ENCODE measurements around the gene RAB11FIP3.

The RAB11FIP3 gene

DNA sequence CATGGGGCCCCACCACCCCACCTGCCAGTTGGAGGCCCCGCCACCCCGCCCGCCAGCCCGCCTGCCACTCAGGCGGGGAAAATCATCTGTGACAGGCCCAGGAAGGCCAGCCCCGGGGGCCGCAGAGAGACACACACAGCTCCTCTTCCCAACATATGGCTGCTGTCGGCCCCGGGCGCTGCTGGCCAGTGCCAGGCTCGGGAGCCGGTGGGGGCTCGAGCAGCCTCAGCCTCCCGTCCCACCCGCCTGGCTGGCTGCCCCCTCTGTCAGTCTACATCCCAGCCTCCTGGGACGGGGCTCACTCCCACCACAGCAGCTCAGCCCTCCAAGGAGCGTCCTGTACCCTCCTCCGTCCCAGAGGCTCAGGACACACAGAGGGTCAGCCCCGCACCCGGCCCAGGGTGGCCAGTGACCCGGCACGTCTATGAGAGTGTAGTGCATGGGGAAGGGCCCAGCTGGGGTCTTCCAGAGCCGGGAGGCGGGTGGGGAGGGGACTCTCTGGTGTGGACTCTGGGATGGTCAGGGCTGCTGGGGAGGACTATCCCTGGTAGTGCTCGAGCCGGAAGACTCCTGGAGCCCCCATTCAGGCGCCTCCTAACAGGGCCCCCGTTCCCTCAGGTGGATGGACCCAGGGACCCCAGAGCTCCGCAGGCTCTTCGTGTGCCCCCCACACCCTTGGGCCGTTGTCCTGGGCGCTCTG, 131.2 kb downstream of the RAB11FIP3 start:
- no peak for DNase-seq

DNA sequence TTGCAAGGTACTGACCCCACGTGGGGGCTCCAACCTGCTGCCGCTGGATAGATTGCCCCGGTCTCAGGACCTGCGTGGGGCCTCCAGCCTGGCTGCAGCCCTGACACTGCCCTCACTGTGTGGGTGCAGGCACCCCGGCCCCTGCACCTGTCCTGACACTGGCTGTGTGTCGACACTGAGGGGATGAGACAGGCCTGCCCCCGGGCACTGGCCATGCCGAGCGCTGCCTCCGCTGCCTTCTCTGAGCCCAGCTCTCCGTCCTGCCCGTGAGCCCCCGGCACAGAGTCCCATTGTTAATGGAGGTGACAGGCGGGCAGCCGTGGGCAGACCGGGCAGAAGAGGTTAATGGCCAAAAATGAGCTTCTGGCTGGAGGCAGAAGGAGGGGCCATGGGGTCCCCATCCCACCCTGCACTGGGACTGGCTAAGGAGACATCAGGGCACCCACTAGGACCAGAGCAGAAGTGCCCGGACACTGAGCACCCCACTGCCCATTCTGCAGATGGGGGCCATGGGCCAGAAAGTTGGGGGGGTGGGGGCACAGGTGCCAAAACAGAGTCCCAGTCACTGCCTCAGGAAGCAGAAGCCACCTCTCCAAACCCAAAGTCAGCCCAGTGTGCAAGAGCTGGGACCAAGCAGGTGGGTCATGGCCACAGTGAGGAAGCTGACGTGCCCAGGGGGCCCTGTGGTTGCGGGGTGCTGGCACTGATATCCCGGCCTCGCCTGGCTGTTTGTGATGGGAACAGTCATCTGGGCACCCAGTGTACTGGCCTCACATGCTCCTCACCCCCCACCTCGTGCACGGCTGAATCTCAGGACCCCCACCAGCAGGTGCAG, 132.2 kb downstream of the RAB11FIP3 start:
- DNase-seq = no peak

DNA sequence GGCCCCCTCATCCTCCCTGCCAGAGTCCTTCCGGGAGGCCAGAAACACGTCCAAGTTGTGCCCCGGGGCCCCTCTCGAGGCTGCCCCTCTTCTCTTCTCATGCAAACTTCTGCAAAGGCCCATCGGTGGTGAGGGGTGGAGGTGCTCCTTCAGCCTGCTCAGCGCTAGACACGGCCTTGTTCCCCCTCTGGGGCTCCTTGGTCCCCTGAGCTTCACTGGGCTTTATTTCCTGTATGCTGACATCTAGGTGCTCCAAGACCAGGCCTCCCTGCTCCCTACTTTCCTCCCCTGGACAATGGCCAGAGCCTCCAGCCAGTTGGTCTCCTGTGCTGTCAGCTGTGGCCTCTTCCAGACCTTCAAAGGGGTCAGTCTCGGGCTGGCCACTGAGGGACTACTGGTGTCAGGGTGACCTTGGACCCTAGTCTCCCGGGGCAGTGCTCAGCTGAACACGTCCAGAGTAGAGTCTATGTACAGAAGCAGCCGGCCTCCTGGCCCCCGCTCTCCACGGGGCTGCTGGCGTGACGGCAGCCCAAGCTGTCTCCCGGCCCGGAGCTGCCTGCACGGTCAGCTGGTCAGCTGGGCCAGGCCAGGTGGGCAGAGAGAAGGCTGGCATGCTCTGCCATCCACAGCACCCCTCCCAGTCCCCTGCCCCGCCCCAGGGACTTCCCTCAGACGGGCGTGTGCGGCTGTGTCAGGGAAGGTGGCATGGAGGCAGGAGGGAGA, 133.0 kb downstream of the RAB11FIP3 start:
- DNase-seq = no peak

DNA sequence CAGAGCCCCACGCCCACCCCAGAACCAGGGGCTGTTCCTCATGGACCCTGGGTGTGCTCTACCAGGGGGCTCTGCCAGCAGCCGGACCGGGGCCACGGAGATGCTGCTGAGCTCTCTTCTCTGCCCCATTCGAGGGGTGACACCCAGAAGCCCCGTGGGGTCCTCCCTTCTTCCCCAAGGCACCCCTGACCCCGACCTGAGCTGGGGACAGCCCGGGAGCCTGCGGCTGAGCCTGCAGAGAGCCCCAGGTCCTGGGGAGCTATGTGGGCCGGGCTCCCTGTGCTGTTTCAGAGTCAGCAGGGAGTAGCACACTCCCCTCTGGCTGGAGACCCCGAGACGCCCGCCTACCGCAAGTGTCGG, 133.6 kb downstream of the RAB11FIP3 start:
- DNase-seq = no peak

DNA sequence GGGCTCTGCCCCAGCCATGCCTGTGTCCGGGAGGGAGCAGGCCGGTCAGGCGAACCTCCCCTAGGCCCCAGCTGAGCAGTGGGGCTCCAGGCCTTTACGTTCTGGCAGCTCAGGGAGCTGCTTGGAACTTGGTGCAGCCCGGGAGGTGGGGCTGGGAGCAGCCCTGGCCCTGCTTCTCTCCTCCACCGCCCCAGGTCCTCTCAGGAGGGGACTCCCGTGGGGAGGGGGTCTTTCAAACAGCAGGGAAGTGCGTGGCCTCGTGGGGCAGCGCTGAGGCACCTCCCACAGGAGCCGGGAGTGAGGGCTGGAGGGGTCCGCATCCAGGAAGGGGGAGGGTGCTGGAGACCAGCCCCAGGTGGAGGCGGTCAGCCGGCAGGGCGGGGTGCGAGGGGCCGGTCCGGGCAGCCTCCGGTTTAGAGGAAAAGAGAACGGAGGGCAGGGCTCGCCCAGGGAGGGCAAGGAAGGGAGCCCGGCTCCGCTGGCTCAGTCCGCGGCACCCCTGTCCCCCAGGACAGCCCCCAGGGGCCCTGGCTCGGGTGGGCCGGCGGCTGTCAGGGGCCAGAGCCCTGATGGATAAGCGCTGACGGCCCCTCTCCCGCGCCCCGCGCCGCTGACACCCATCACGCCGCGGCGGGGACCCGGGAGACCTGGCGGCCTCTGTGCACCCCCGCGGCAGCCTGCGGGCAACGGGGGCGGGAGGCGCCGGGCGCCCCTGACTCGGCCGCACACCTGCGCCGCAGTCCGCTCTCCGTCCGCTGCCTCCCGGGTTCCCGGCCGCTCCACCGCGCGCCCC, 134.2 kb downstream of the RAB11FIP3 start:
- DNase-seq = no peak

DNA sequence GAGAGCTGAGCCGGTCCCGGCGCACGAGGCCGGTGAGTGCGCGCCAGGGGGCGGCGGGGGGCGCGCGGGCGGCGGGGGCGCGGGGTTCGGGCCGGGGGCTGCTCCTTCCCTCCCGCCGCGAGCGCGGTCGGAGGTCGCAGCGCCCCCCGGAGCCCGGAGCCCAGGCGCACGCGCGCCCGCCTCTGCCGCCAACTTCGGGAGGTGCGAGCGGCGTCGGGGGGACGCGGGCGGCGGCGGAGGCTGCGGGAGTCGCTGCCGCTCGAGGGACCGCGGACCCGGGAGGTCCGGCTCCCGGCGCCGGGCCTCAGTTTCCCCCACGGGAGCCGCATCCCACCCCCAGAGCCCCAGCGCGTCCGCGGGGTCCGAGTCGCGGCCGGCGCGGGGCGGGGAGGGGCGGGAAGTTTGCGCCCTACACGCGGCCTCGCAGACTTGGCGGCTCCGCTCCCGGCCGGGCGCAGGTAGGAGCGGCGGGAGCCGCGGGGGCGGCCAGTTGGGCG, 134.8 kb downstream of the RAB11FIP3 start, which contains the start of gene PRR35:
TSS of gene PRR35 (plus strand) at position 191 of the 497 bp plus-strand sequence. CDS start 2,901 bp downstream, outside the sequence.
- no peak for DNase-seq

DNA sequence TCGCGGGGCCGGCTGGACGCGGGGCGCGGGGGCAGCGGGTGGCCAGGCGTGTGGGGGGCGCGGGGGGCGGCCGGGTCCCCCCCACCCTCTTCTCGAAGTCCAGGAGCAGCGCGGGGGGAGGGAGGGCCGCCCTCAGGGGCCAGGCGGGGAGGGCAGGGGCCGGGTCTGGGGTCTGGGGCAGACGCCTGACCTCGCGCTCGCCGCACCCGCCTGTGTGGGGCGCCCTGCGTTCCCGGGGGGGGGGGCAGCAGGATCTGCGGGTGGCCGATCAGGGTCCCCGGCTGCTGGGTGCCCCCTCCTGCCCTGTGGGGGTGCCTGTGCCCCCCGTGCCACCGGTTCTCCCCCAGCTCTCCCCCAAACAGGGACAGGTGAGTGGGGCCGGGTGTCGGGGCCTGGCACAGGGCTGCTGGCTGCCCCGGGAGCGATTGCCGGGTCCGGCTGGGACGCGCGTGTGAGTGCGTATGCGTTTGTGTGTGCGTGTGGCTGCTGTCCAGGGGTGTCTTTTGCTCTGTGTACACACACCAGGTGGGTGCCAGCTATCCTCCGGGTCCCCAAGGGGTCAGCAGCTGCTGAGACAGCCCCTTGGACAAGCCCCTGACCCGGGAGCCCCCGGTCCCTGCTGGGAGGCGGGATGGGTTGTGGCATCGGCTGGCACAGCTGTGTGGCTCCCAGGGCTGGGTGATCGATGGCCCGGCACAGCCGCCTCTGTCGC, 135.4 kb downstream of the RAB11FIP3 start:
- DNase-seq = no peak

DNA sequence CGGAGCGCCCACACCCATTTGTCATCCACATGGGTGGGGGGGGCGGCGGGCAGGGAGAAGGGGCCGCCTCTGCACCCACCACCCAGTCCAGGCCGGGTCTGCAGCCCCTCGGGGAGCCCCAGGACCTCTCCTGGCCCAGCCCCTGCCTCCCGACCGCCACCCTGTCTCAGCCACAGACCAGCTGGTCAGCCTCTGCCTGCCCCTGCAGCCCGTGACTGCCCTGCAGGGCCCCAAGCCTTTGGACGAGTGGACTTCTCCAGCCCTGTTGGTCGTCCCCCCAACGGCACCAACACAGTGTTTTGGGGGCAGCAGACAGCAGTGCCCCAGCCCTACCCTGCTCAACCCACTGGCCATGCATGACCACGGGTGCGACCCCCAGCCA, 136.0 kb downstream of the RAB11FIP3 start:
- no peak for DNase-seq

DNA sequence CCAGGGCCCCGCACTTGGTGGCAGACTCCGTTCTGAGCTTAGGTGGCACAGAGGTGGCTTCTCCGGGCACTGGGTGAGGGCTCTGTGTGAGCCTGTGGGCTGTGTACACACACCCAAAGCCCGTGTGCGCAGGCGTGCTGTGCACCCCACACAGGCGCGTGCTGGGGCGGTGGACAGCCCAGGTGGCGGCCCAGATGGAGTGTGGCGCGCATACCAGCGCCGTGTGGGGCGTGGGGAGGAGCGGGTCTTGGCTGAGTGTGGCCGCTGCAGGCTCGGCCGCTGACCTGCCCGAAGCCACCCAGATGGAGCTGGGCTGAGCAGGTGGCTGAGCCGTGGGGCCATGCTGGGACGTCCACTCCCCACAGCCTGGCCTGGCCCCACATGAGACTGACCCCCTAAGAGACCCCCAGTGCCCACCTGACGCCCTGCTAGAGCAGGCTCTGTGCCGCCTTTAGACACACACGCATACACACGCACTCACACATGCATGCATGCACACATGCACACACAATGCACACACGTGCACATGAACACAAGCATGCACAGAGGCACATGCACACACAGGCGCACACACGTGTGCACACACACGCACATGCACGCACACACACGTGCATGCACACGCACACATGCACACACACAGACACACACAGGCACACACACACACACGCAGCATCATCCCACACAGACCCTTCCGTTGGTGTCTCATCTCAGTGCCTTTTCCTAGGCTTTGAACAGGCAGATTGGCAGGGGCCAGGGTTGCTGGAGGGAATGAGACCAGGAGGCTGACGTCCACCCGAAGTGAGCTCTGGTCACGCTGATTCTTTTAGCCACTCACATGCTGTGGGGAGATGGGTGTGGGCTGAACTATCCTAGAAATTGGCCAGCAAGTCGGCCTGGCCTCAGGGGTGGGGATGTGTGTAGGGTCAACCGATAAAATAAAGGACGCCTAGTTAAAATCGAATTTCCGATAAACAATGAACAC, 136.8 kb downstream of the RAB11FIP3 start:
- DNase-seq = no peak

DNA sequence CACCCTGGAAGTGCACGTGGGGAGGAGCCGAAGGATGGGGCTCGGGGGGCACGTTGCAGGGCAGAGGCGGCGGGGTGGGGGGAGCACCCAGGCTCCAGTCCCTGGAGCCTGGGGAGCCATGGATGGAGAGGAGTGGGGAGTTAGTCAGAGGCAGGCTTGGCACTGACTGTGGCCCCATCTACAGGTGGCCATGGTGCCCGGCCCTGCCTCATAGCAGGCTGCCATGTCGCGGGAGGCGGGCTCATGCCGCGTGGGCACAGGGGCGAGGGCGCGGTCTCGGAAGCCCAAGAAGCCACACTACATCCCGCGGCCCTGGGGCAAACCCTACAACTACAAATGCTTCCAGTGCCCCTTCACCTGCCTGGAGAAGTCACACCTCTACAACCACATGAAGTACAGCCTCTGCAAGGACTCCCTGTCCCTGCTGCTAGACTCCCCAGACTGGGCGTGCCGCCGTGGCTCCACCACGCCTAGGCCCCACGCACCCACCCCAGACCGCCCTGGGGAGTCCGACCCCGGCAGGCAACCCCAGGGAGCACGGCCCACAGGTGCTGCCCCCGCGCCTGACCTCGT, 137.7 kb downstream of the RAB11FIP3 start:
- DNase-seq = no peak

DNA sequence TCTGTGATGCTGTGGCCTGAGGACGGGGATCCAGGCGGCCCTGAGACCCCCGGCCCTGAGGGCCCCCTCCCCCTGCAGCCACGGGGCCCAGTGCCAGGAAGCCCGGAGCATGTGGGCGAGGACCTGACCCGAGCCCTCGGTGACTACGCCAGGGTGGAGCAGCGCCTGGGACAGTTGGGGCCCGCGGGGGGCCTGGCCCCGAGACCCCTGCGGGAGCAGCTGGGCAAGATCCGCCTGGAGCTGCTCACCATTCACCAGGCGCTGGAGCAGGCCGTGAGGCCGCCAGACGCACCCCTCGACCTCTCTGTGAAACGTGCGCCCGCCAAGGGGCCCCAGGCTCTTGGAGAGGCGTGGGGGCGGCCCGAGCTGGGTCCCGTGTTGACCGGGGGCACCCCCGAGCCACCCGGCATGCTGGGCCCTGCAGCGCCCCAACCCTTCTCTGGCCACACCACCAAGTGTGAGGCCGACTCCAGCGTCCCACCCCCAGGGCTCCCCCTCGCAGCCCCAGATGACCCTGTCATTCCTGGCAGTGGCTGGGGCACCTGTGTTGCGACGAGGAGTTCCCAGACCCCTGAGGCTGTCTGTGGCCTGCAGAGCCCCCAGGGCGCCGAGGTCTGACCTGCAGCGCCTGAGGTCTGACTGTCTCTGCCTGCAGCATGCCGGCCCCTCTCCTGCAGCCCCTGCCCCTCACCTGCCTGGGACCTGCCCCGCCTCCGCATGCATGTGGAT, 139.4 kb downstream of the RAB11FIP3 start:
- DNase-seq = no peak

DNA sequence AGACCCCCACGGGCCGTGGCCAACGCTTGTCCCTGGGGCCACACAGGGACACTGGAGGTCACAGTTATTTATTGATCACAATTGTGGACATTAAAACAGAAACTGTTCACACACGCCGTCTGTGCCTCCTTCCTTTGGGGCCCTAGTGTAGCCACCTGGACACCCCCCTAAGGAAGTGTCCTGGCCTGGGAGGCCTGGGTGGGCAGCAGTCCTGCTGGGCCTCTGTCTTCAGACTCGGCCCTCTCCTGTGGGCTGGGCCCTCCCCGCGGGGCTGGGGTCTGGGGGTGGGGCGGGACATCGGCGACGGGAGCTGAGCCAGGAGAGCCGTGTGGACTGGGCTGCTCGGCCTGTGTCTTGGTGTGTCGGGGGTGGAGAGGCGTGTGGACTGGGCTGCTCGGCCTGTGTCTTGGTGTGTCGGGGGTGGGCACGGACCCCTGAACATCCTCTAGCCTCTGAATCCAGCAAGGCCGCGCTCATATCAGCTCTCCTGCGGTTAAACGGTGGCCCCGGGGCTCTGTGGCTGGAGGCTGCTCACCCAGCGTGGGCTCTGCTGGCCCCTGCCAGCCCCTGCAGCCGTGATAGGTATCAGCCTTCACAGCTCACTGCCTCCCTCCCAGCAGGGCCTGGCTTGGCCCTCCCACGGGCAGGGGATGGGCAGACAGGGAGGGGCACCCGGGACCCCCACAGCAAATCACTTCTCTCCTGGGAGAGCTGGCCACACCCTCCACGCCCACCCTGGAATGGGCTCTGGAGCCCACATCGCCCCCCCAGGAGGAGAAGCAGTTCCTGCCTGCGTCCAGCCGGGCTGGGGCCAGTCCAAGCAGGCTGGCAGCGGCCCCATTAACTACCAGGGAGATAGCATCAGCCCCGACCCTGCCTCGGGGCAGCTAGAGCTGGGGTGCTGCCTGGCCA, 140.2 kb downstream of the RAB11FIP3 start:
- no peak for DNase-seq

DNA sequence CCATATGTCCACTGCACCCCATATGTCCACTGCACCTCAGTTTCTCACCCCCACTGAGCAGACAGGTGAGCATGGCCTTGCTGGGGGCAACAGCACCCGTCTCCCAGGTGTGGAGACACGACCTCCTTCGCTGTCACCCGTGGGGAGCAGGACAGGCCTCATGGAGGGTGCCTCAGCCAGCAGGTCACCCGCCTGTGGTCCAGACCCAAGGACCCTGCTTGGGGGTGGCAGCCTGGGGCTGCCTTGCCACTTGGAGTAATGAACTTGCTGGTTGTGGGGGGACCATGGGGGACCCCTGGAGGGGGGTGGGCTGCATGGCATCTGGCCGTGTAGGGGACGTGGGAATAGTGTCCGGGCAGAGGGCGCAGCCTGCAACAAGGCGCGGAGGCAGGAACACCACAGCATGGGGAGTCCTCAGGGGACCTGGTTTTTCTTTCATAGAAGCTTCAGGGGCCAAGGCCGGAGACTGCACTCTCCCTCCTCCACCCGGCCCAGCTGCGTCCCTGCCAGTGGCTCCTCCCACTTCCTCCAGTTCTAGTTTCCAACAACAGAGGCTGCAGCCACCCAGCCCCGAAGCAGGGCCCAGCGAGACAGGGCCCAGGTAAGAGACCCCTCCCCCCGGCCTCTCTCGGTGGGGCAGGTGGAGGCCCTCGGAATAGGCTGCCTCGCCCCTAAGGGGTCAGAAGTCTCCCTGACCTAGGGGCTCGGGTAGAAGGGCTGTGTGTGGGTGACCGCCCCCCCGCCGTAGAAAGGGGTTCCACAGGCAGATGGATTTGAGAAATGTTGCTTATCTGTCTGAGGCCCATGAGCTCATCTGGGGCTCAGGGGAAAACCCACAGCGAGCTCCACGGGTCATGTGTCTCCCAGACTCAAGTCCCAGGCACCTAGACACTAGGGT, 141.3 kb downstream of the RAB11FIP3 start, which contains the start of gene NHLRC4:
TSS of gene NHLRC4 (plus strand) at position 531 of the 898 bp plus-strand sequence. CDS start 1,043 bp downstream, outside the sequence.
- peak; percentile 84 for DNase-seq

DNA sequence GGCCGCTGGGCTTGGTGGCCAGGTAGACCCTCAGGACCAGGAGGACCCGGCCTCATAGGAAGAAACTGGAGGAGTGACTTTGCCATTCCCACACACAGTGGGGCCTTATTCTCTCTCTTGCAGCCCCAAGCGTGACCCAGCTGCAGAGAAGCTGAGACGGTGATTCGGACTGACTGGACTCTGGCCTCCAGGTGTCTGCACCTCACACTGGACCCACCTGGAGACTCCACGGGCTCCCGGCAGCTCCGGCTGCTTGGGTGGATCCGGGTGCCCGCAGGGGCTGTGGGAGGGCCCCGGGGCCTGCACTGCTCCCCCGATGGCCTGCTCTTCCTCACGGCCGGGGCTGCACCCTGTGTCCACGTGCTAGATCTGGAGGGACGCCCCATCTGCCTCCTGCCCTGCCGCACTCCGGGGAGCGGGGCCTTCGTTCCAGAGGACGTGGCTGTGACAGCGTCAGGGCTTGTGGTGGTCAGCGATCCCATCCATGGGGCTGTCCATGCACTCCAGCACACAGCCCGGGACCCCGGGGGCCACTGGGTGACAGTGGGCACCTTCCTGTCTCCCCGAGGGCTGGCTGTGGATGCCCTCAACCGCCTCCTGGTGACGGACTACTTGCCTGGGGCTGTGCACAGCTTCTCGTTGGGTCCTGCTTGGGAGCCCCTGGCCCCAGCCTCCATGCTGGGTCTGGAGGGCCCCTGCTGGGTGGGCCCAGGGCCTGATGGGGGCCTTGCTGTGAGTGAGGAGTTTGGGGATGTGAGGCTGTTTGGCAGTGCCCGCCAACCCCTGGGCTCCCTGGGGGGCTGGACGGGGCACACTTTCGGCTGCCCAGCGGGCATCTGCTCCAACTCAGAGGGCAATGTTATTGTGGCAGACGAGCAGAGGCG, 142.2 kb downstream of the RAB11FIP3 start:
- no peak for DNase-seq

DNA sequence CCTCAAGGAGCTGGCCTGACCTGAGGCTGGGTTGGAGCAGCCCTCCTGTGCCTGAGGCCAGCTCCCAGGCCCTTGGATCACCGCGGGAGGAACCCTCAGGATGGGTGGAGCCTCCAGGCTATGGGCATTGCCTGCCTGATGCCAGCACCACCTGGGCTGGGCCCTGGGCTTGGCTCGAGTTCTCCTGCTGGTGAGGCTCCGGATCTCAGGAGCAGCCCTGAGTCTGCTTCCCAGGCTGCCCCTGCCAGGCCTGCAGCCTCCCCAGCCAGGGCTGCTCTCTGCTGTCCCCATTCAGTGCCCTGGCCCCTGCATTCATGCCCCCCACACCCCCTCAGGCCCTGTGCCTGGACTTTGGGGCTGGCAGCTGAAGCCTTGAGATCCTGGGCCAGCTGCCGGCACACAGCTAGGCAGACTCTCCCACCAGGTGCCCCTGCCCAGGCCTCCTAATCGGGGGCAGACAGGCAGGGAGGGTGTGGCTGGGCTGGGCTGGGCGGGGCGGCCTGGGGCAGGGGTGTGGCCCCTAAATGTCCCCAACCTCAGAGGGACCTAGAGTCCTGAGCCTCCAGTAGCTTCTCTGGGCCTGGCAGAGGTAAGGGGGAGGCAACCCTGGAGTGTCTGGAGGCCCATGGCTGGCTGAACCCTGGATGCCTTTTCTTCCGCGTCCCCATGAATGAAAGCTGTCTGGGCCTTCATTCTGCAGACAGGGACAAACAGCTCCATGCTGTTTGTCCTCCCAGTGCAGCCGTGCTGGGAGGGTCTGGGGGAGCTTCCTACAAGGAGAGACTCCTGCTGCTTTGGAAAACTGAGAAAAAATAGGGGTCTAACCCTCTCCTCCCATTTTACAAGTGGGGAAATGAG, 143.2 kb downstream of the RAB11FIP3 start:
- DNase-seq = no peak

Data from femur (tissue), 1 donor.